SK-N-SH (cell line): Measurements from ENCODE around the gene C2orf74. TPM values are rescaled to one million over a fixed set of nuclear protein-coding genes. Genes with fewer than 3 reads are reported as not detected.

Source experiments
- CTCF ChIA-PET: fragments of 300-600, 350-600 bp; formaldehyde crosslinking; extraction: SDS; loops from one replicate; lab custom pipeline; 2021; lab: Yijun Ruan, JAX
- POLR2A ChIA-PET: fragments of 350-600 bp; sonication (Branson Sonifier 250); formaldehyde crosslinking; extraction: SDS; loops from one replicate; lab custom pipeline; 2020; ENCODE audit warnings: antibody characterized with exemption, inconsistent platforms; lab: Yijun Ruan, JAX
- DNase-seq: peaks from one replicate; pipeline ENCODE4 v3.0.0; 2012
- H2AFZ ChIP-seq: fragments of 200-600 bp; sonication (generic); 2 replicates; pipeline ENCODE4 v1.8.1; 2016; ENCODE audit warnings: antibody characterized with exemption, mild to moderate bottlenecking, low read depth
- H3F3A ChIP-seq: fragments of 200-600 bp; sonication (generic); replicated peaks from 2 replicates; pipeline ENCODE3; 2016; ENCODE audit warnings: antibody characterized with exemption, mild to moderate bottlenecking; ENCODE audit not compliant: insufficient read depth
- H3K27ac ChIP-seq, 2 experiments: fragments of 200-500 bp in 1 of 2; fragments of 200-600 bp in 1 of 2; sonication (Bioruptor generic) in 1 of 2; sonication (generic), shearing (Covaris generic) in 1 of 2; 2 replicates each; pipeline versions ENCODE4 v1.5.1 to v1.6.1; 2014 to 2016; ENCODE audit warnings: low read depth in 2 of 2, inconsistent platforms in 1 of 2, low read length in 1 of 2, mild to moderate bottlenecking in 1 of 2, mixed read lengths in 1 of 2
- H3K27me3 ChIP-seq: fragments of 200-600 bp; sonication (generic), shearing (Covaris generic); 2 replicates; pipeline ENCODE4 v1.6.1; 2016; ENCODE audit warnings: mixed run types; ENCODE audit not compliant: insufficient read depth
- H3K36me3 ChIP-seq, 2 experiments: fragments of 200-500 bp in 1 of 2; fragments of 200-600 bp in 1 of 2; sonication (Bioruptor generic) in 1 of 2; sonication (generic) in 1 of 2; replicated peaks in 1 of 2; 2 replicates each; pipeline versions ENCODE3 to v1.5.1; 2014 to 2016; ENCODE audit warnings: low read length in 1 of 2, mild to moderate bottlenecking in 1 of 2; ENCODE audit not compliant: insufficient read depth in 2 of 2, control insufficient read depth in 1 of 2
- H3K4me1 ChIP-seq, 2 experiments: fragments of 200-500 bp in 1 of 2; fragments of 200-600 bp in 1 of 2; sonication (Bioruptor generic) in 1 of 2; sonication (generic), shearing (Covaris generic) in 1 of 2; 2 replicates each; pipeline versions ENCODE4 v1.5.1 to v1.6.1; 2014 to 2016; ENCODE audit warnings: low read depth in 1 of 2, low read length in 1 of 2, mixed run types in 1 of 2; ENCODE audit not compliant: insufficient read depth in 2 of 2, control insufficient read depth in 1 of 2
- H3K4me2 ChIP-seq: fragments of 200-600 bp; sonication (generic), shearing (Covaris generic); 2 replicates; pipeline ENCODE4 v1.6.1; 2017; ENCODE audit warnings: mixed run types
- H3K4me3 ChIP-seq, 2 experiments: fragments of 200-500 bp in 1 of 2; fragments of 200-600 bp in 1 of 2; sonication (Bioruptor generic) in 1 of 2; sonication (generic), shearing (Covaris generic) in 1 of 2; 2 replicates each; pipeline versions ENCODE4 v1.5.1 to v1.8.1; 2014 to 2016; ENCODE audit warnings: low read depth in 2 of 2, inconsistent platforms in 1 of 2, low read length in 1 of 2, mild to moderate bottlenecking in 1 of 2, mixed read lengths in 1 of 2, moderate library complexity in 1 of 2
- H3K79me2 ChIP-seq: fragments of 200-600 bp; sonication (generic); 2 replicates; pipeline ENCODE4 v1.8.1; 2017; ENCODE audit warnings: mild to moderate bottlenecking; ENCODE audit not compliant: insufficient read depth
- H3K9ac ChIP-seq: fragments of 200-600 bp; sonication (generic); 2 replicates; pipeline ENCODE4 v1.6.1; 2017; ENCODE audit warnings: mixed run types
- H3K9me2 ChIP-seq: fragments of 200-600 bp; sonication (generic); 2 replicates; pipeline ENCODE4 v1.6.1; 2017; ENCODE audit warnings: mixed run types
- H3K9me3 ChIP-seq: fragments of 200-600 bp; sonication (generic); 2 replicates; pipeline ENCODE4 v1.6.1; 2017; ENCODE audit warnings: mixed run types, mild to moderate bottlenecking, moderate library complexity
- H4K20me1 ChIP-seq: fragments of 200-600 bp; sonication (generic); 2 replicates; pipeline ENCODE4 v1.6.1; 2017; ENCODE audit warnings: mild to moderate bottlenecking, mixed run types; ENCODE audit not compliant: insufficient read depth
- GABPA ChIP-seq: IDR thresholded peaks from 2 replicates; pipeline ENCODE4 v1.4.0; 2012; ENCODE audit warnings: low read depth, mild to moderate bottlenecking
- JUND ChIP-seq: IDR thresholded peaks from 2 replicates; pipeline ENCODE4 v1.4.0; 2012
- MXI1 ChIP-seq: IDR thresholded peaks from 2 replicates; pipeline ENCODE4 v1.6.1; 2012; ENCODE audit warnings: mild to moderate bottlenecking, low read depth, low read length, improper control_type of control experiment
- PBX3 ChIP-seq: IDR thresholded peaks from 2 replicates; pipeline ENCODE4; 2012
- POLR2AphosphoS5 ChIP-seq: IDR thresholded peaks from 2 replicates; pipeline ENCODE4 v1.6.1; 2012; ENCODE audit warnings: low read depth, low read length
- RAD21 ChIP-seq: IDR thresholded peaks from 2 replicates; pipeline ENCODE4 v1.6.1; 2012; ENCODE audit warnings: mild to moderate bottlenecking, low read length
- RFX5 ChIP-seq: IDR thresholded peaks from 2 replicates; pipeline ENCODE4 v1.6.1; 2012; ENCODE audit warnings: mild to moderate bottlenecking, improper control_type of control experiment, low read length
- SMC3 ChIP-seq: IDR thresholded peaks from 2 replicates; pipeline ENCODE4 v1.6.1; 2012; ENCODE audit warnings: low read depth, low read length, improper control_type of control experiment
- TAF1 ChIP-seq: IDR thresholded peaks from 2 replicates; pipeline ENCODE4 v1.6.1; 2012; ENCODE audit warnings: low read depth, mild to moderate bottlenecking, low read length, moderate library complexity, borderline replicate concordance
- TEAD4 ChIP-seq: IDR thresholded peaks from 2 replicates; pipeline ENCODE4 v1.4.0; 2012; ENCODE audit warnings: mild to moderate bottlenecking, borderline replicate concordance; ENCODE audit not compliant: insufficient read depth
- YY1 ChIP-seq: IDR thresholded peaks from 2 replicates; pipeline ENCODE4 v1.4.0; 2012; ENCODE audit warnings: low read depth, mild to moderate bottlenecking
- WGBS: methylation state at CpG from one replicate; pipeline ENCODE4 v1.1.6; 2017; ENCODE audit warnings: low lambda C conversion rate; 5-methylcytosine and 5-hydroxymethylcytosine counted together
- polyA plus RNA-seq, 3 experiments: library from polyadenylated mRNA; depleted of rRNA; stranded (reverse); fragments of >200 nt; gene quantifications; 2 replicates each; pipeline ENCODE4 v1.2.3, GENCODE V29; 2012

Gene C2orf74
- polyA plus RNA-seq, 1 of the 3 experiments (the other 2 are of a cell fraction) = 24.1 TPM

- no peak for TF ChIP-seq TAF1
- no peak for TF ChIP-seq GABPA
- no peak for TF ChIP-seq PBX3
- TF ChIP-seq YY1 = no peak
- no peak for TF ChIP-seq POLR2AphosphoS5
- no peak for TF ChIP-seq RFX5
- TF ChIP-seq JUND = no peak
- no peak for TF ChIP-seq SMC3
- H3K79me2 ChIP-seq = peaks cover 41% of the 10 kb centered on the region; the same call in 1 of the 2 replicates
Observed at GRCh38 chr2:61183795-61184194, 21.8 kb downstream of the C2orf74 start.

GRCh38 chr2:61184263-61184662, 22.3 kb downstream of the C2orf74 start:
- Histone ChIP-seq H4K20me1 (no peaks in the 10 kb centered on the region), H3K9ac (no peak overlapping the region), H3K4me2 (no peak overlapping the region), H3K9me2 (no peaks in the 10 kb centered on the region), H3F3A (peaks cover 21% of the 10 kb centered on the region), H3K9me3 (no peaks in the 10 kb centered on the region), H3K36me3 (peaks cover 79% of the 10 kb centered on the region in 2 experiments), H3K79me2 (peaks cover 36% of the 10 kb centered on the region; the same call in 1 of the 2 replicates), H3K27me3 (no peaks in the 10 kb centered on the region), H2AFZ (no peak overlapping the region), H3K4me3 (no peak overlapping the region)
- 97% methylated on average over 3 of the region's 3 CpGs for WGBS
- no peak for DNase-seq
- TF ChIP-seq MXI1 (no peak), RAD21 (no peak)
- TF ChIP-seq, all 33 proteins: peak for 0
- H3K27ac ChIP-seq = no peak overlapping the region
- H3K4me1 ChIP-seq = peaks cover 27 to 31% of the 10 kb centered on the region in 2 experiments
- ChIA-PET POLR2A (no interaction called here), CTCF (interaction anchor here (1.0 kb wide), 1 partner anchor 43 kb away, joined by 3 read pairs; no protein-coding TSS in a partner anchor)

More at GRCh38 chr2:61183795-61184194, 21.8 kb downstream of the C2orf74 start:
- no peak overlapping the region for H3K27ac ChIP-seq
- H3K4me2 ChIP-seq = no peak overlapping the region
- no peaks in the 10 kb centered on the region for H3K9me3 ChIP-seq
- ChIA-PET CTCF (no interaction called here), POLR2A (no interaction called here)
- H3K36me3 ChIP-seq = peaks cover 74 to 75% of the 10 kb centered on the region in 2 experiments
- no peaks in the 10 kb centered on the region for H4K20me1 ChIP-seq
- H3K9me2 ChIP-seq = no peaks in the 10 kb centered on the region
- no peak for DNase-seq
- no peak overlapping the region for H3K4me3 ChIP-seq
- H2AFZ ChIP-seq = no peak overlapping the region
- peaks cover 21% of the 10 kb centered on the region for H3F3A ChIP-seq
- WGBS = 96% methylated on average over 3 of the region's 3 CpGs
- H3K9ac ChIP-seq = no peak overlapping the region
- H3K27me3 ChIP-seq = no peaks in the 10 kb centered on the region
- H3K4me1 ChIP-seq = peaks cover 31 to 36% of the 10 kb centered on the region in 2 experiments

- POLR2A ChIA-PET = no interaction called here
- Histone ChIP-seq H4K20me1 (no peaks in the 10 kb centered on the region), H2AFZ (no peak overlapping the region), H3K9me3 (no peaks in the 10 kb centered on the region), H3K4me1 (peaks cover 16 to 21% of the 10 kb centered on the region in 2 experiments; a peak in 3 of 4 replicates), H3K9me2 (no peaks in the 10 kb centered on the region), H3K79me2 (peaks cover 26% of the 10 kb centered on the region; the same call in 1 of the 2 replicates), H3K27me3 (no peaks in the 10 kb centered on the region), H3K4me3 (no peak overlapping the region), H3K36me3 (peaks cover 86 to 89% of the 10 kb centered on the region in 2 experiments), H3K4me2 (no peak overlapping the region), H3K27ac (no peak overlapping the region), H3K9ac (no peak overlapping the region), H3F3A (peaks cover 21% of the 10 kb centered on the region)
- no peak for TF ChIP-seq TEAD4
- TF ChIP-seq MXI1 = no peak
- CTCF ChIA-PET = interaction anchor here (0.7 to 1.0 kb wide), 2 partner anchors 9 to 42 kb away, joined by 3 read pairs; no protein-coding TSS in a partner anchor
- no peak for DNase-seq
Observed at GRCh38 chr2:61185231-61185728, 23.3 kb downstream of the C2orf74 start.
